ENCODE measurements around the gene C2CD3. TPM values are rescaled to one million over a fixed set of nuclear protein-coding genes. Genes with fewer than 3 reads are reported as not detected.

The C2CD3 gene
- total RNA-seq, 2 donors from 2014 or later, result 12.2 to 31.6 TPM

- H3K27ac ChIP-seq, result peak overlapping the region in 3 of 4 donors; percentile 18 to 90 (median 74)
- H3K4me1 ChIP-seq, result peaks cover 37% of the 10 kb centered on the region
- no peak for ATAC-seq
- no peaks in the 10 kb centered on the region for H3K9me3 ChIP-seq
- no peak overlapping the region for H3K4me3 ChIP-seq
- TF ChIP-seq CTCF (IDR thresholded peaks at IDR 0.05), result no peak
- TF ChIP-seq POLR2A (IDR thresholded peaks at IDR 0.05), result no peak
- no peak for DNase-seq
- 73 to 77% methylated on average over 13 of the region's 13 CpGs for WGBS, 2 donors
- H3K27me3 ChIP-seq, result no peaks in the 10 kb centered on the region
- no peaks in the 10 kb centered on the region for H3K36me3 ChIP-seq (replicated peaks in 1 of 2; ENCODE audit: insufficient read depth in 1 of 2, low read depth in 2 of 2)
- intact Hi-C loops (cut with DNase I), result no loop called here
These were observed 189.6 kb downstream of the C2CD3 start for GRCh38 chr11:73981051-73981805.

- no peak for ATAC-seq
- DNase-seq, result peak; percentile 40 to 79 (median 66)
- Histone ChIP-seq H3K4me3 (no peak overlapping the region), H3K4me1 (peaks cover 37% of the 10 kb centered on the region), H3K36me3 (replicated peaks in 1 of 2; ENCODE audit: insufficient read depth in 1 of 2, low read depth in 2 of 2) (no peaks in the 10 kb centered on the region), H3K27ac (peak overlapping the region; percentile 7 to 90 (median 72)), H3K9me3 (no peaks in the 10 kb centered on the region), H3K27me3 (no peaks in the 10 kb centered on the region)
- intact Hi-C loops (cut with DNase I), result no loop called here
- TF ChIP-seq POLR2A (IDR thresholded peaks at IDR 0.05), result no peak
- TF ChIP-seq CTCF (IDR thresholded peaks at IDR 0.05), result no peak
- 35 to 36% methylated on average over 5 to 6 of the region's 6 CpGs for WGBS, 2 donors
These were observed 190.5 kb downstream of the C2CD3 start for GRCh38 chr11:73980001-73980961.

DNA sequence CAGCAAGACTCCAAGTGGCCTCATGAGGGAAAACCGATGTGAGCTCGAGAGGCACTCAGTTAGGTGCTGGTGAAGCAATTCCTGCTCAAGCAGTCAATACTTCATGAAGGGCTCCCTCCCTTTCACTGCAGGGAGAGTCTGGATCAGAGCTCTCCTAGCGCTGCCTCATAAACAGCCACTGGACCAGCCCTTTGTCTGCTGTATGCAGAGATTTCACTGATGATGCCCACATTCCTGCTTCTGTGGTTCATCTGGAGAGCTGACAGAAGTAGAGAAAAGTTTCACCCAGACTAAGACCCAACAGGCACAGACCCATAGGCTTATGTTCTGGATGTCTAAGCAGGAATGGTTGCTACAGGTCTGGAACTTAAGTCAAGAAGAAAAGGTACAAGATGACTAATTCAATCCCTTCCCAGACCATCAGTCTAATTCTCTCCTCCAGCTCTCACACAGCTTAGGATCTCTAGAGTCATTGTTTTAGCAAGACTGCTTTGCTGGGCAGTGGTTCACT, 192.2 kb downstream of the C2CD3 start:
- no peak overlapping the region for H3K4me3 ChIP-seq

More for the DNA sequence above, 192.2 kb downstream of the C2CD3 start:
- WGBS, 2 donors, result 90 to 96% methylated on average over 3 of the region's 3 CpGs
- Histone ChIP-seq H3K27me3 (no peaks in the 10 kb centered on the region), H3K27ac (no peak overlapping the region), H3K36me3 (replicated peaks in 1 of 2; ENCODE audit: insufficient read depth in 1 of 2, low read depth in 2 of 2) (no peaks in the 10 kb centered on the region), H3K4me1 (peaks cover 34% of the 10 kb centered on the region), H3K9me3 (no peaks in the 10 kb centered on the region)
- no peak for TF ChIP-seq POLR2A (IDR thresholded peaks at IDR 0.05)
- no peak for TF ChIP-seq CTCF (IDR thresholded peaks at IDR 0.05)
- DNase-seq (no peak), ATAC-seq (no peak)
- intact Hi-C loops (cut with DNase I), result no loop called here

All from body of pancreas (tissue), 4 donors.